ENCODE measurements around the gene ETV1. TPM values are rescaled to one million over a fixed set of nuclear protein-coding genes. Genes with fewer than 3 reads are reported as not detected.

Gene ETV1
- total RNA-seq, 1 experiment from 2014 or later, result 68.5 TPM

DNA sequence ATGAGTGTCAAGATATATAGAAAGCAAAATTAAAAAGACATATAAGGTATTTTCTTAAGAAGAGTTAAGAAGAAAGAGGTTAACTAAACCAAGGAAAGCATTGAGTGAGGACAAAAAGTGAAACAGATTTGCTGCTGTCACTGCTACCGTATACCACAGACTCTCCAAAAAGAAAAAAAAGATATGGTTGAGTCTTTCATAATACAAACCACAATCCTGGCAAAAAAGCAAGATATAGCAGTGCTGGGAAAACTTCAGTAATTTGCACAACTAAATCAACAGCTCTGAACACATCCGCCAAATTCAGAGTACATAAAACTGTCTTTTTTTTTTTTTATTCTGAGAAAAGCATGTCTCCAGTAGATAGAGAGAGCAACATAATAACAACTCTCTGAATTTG, 114.7 kb downstream of the ETV1 start:
- Histone ChIP-seq H3K27ac (ENCODE audit: insufficient read length, low read depth, low read length) (no peak overlapping the region), H2AK5ac (ENCODE audit: insufficient read length, low read length) (no peak overlapping the region), H3K56ac (ENCODE audit: insufficient read length, low read depth, low read length) (no peak overlapping the region), H3K79me1 (ENCODE audit: insufficient read depth, low read depth, low read length, poor library complexity, severe bottlenecking) (no peaks in the 10 kb centered on the region), H3K18ac (ENCODE audit: insufficient read length, low read depth, low read length) (no peak overlapping the region), H3T11ph (ENCODE audit: low read length) (no peak overlapping the region), H3K79me2 (ENCODE audit: insufficient read depth, low read length) (no peaks in the 10 kb centered on the region), H4K8ac (replicated peaks; ENCODE audit: insufficient read length, low read depth, low read length) (no peak overlapping the region), H4K5ac (ENCODE audit: insufficient read length, low read depth, low read length) (no peak overlapping the region), H3K9me3 (ENCODE audit: control insufficient read depth, low read depth, low read length) (no peaks in the 10 kb centered on the region), H3K23ac (ENCODE audit: insufficient read length, low read depth, low read length) (no peak overlapping the region), H2BK120ac (ENCODE audit: low read depth, low read length, poor library complexity, severe bottlenecking) (no peak overlapping the region), H2BK12ac (ENCODE audit: insufficient read length, low read depth, low read length) (no peak overlapping the region), H3K23me2 (ENCODE audit: insufficient read length, low read depth, low read length, poor library complexity, severe bottlenecking) (no peaks in the 10 kb centered on the region), H3K4ac (ENCODE audit: low read depth, low read length) (no peak overlapping the region), H3K4me1 (ENCODE audit: insufficient read depth, low read length) (no peaks in the 10 kb centered on the region), H2BK5ac (ENCODE audit: insufficient read length, low read length) (no peak overlapping the region), H3K27me3 (ENCODE audit: insufficient read depth, low read length) (no peaks in the 10 kb centered on the region), H4K91ac (ENCODE audit: insufficient read length, low read depth, low read length) (no peak overlapping the region), H4K20me1 (ENCODE audit: control insufficient read depth, insufficient read depth, insufficient read length) (no peaks in the 10 kb centered on the region), H3K4me2 (ENCODE audit: insufficient read depth, insufficient read length, low read length) (no peak overlapping the region), H2BK15ac (ENCODE audit: low read depth, low read length) (no peak overlapping the region), H2BK20ac (ENCODE audit: low read depth, low read length, poor library complexity, severe bottlenecking) (no peak overlapping the region), H3K14ac (ENCODE audit: insufficient read depth, low read length) (no peak overlapping the region), H2AFZ (ENCODE audit: low read length) (no peak overlapping the region), H3K9ac (ENCODE audit: extremely low read depth, insufficient read length, low read length) (no peak overlapping the region)
- peaks cover 0 to under 1% of the 10 kb centered on the region in 2 experiments; a peak in 1 of 4 replicates for H3K4me1 Mint-ChIP-seq
- no peaks in the 10 kb centered on the region for H3K36me3 Mint-ChIP-seq (ENCODE audit: insufficient read depth in 1 of 3, low read depth in 3 of 3)
- DNase-seq, result no peak
- TF ChIP-seq CTCF (conservative IDR thresholded peaks at IDR 0.05), result no peak
- H3K27me3 Mint-ChIP-seq (ENCODE audit: low read depth), result no peaks in the 10 kb centered on the region; the same call in 1 of the 2 replicates
- no peak overlapping the region for H3K4me3 Mint-ChIP-seq
- no CpG with 5 or more reads among the region's 2 CpGs for WGBS (ENCODE audit: extremely low coverage, insufficient read length, low lambda C conversion rate)
- H3K27ac Mint-ChIP-seq, result no peak overlapping the region
- no peaks in the 10 kb centered on the region; a peak in 1 of 5 replicates for H3K9me3 Mint-ChIP-seq
